NCI-H82 treated with DMSO at 0.1 percent for 48 hours (cell line): ENCODE measurements around the gene TMEM207.

Experiments used
- DNase-seq: peaks from one replicate; lab custom pipeline; 2025; ENCODE audit not compliant: unreplicated experiment; lab: John Stamatoyannopoulos, UW

TMEM207 gene

DNA sequence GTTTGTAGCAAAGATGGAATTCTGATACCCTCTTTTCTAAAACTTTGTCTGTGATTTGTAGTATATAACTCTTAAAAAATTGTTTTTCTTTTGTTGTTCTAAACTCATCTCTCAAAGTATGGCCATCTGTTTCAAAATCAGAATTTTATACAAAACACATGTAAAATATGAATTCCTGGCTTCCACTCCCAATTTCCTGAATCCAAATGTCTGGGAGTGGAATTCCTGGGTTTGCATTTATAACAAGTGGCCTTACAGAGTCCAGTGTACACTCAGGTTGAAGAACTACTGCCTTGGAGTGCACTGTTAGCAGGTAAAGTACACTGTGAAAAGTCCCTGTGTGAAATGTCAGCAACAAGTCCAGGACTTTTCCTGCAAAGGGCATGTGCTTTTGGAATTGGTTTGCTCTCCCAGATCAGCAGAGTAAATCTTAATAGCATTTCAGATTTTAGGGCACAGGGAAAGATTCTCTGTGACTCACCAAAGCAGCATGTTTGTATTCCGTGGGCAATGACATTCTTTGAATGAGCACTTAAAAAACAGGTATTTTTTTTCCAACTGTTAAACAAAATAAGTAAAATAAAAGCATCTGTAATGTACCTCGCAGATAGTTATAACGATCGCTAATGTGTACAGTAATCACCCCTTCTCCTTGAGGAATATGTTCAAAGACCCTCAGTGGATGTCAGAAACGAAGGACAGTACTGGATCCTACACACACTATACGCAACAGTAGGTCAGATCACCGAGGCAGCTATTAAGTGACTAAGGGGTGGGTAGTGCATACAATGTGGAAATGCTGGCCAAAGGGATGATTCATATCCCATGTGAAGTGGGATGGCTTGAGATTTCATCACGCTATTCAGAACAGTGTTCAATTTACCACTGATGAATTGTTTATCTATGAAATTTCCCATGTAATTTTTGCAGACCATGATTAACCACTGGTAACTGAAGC is 63.7 kb downstream of the TMEM207 start:
- no peak for DNase-seq

DNA sequence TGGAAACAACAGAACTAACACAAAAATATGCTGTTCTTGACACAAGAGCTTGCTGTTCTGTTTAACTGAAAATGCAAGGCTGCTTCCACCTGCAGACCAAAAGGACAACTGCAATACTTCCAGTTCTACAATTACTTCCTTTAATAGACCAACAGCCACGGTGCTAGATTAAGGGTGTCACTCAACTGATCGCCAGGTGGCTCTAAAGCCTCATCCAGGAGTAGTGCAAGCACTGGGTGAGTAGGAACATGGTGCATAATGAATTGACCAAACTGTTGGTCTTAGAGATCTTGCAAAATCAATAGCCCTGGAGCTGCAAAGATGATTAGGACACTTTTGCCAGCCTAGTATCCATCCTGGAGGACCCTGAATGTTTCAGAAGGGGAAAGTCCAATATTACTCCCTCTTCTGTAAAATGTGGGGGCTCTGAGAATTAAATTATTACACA is 65.4 kb downstream of the TMEM207 start:
- peak; percentile 29 for DNase-seq

DNA sequence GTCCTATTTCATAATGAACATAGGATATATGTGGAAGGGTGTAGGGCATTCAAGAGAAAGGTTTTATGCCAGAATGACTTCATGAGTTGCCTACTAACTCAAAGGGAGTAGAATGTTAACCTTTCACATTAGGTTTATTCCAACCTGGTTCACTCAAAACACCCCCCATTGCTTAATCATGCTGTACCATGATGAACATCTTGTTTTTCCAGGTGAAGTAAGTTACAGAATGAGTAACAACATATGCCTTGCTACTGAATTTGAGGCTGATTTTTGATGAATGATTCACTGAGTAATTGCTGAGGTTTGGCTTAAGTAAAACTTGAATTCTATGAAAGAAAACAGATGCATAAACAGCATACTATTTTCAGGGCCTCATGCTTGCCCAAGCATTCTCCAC is 67.6 kb downstream of the TMEM207 start:
- no peak for DNase-seq

DNA sequence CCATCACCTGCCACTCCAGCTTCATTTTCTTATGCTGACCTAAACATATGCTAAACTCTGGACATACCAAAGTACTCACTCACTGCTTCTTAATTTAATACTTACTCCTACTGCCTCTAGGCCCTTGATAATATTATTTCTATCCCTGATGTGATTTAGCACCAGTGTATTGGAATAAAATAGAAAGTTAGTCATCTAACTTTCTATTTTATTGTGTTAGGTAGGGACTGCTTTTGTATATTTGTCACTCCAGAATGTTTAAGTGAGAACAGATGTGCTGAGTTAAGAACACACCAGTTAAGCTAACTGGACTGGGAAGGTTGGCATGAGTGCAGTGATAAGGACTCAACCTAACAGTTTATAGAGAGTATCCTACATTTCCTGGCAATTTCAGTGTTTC is 68.3 kb downstream of the TMEM207 start:
- DNase-seq: no peak

DNA sequence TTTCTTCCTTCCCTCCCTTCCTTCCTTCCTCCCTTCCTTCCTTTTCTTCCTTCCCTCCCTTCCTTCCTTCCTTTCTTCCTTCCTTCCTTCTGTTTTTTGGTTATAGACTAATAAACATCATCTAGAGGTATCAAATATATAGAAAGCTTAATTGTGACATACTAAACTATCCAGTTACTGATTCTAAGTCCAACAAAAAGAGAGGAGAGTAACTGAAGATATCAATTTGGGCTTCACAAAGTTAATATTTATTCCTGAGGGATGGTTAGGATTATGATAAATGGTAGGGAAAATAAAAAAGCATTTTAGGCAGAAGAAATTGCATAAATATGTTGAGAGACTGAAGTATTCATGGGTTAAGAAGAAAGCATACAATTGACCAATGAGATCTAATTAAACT is 69.5 kb downstream of the TMEM207 start:
- no peak for DNase-seq
